K562 (cell line): ENCODE measurements around the gene KCNF1. TPM values are rescaled to one million over a fixed set of nuclear protein-coding genes. Genes with fewer than 3 reads are reported as not detected.

ENCODE experiments used
- ATAC-seq: fragments of 200-7000 bp; cut with Tn5 transposase; 3 replicates; pipeline ENCODE4 v1.9.1; 2020; ENCODE audit warnings: moderate library complexity
- BruUV-seq: library from RNA; stranded (reverse); fragments of 400-500 nt; replicated peaks from 2 replicates; lab custom pipeline; 2021; lab: Mats Ljungman, UMichigan
- CTCF ChIA-PET: fragments of 300-600 bp; formaldehyde crosslinking; extraction: SDS; loops from one replicate; lab custom pipeline; 2021; ENCODE audit warnings: low intra/inter-chr PET ratio; lab: Yijun Ruan, JAX
- POLR2A ChIA-PET: fragments of 300-600, 350-650 bp; sonication (Branson Sonifier 250); formaldehyde crosslinking; extraction: SDS; loops from one replicate; lab custom pipeline; 2021; ENCODE audit warnings: antibody characterized with exemption, inconsistent platforms; lab: Yijun Ruan, JAX
- DNase-seq, 4 experiments: peaks; one replicate each; pipeline versions ENCODE4 v3.0.0 to v3.0.0-alpha.2; 2011 to 2018; ENCODE audit warnings: low spot score in 3 of 4, mixed read lengths in 3 of 4; ENCODE audit errors: extremely low read depth in 1 of 4
- FAIRE-seq: peaks from 2 replicates; lab custom pipeline; 2011; peaks lifted over from hg19 to GRCh38; lab: Jason Lieb, UNC
- H2AFZ ChIP-seq: 2 replicates; pipeline ENCODE4 v1.6.0; 2011; ENCODE audit warnings: low read depth, low read length, control low read depth, inconsistent platforms
- H3K27ac ChIP-seq: fragments of 200-600 bp; 3 replicates; pipeline ENCODE4 v1.8.0; 2011; ENCODE audit warnings: low read depth, mild to moderate bottlenecking, control low read depth, inconsistent platforms, low read length, moderate library complexity, mixed read lengths; ENCODE audit errors: extremely low read depth
- H3K27me3 ChIP-seq, 2 experiments: fragments of 300-600 bp in 1 of 2; 2 replicates in 1 of 2; 3 replicates in 1 of 2; pipeline versions ENCODE4 v1.6.0 to v1.8.0; 2011; ENCODE audit warnings: inconsistent platforms in 2 of 2, low read length in 2 of 2, mild to moderate bottlenecking in 1 of 2, mixed read lengths in 1 of 2, moderate library complexity in 1 of 2; ENCODE audit not compliant: control insufficient read depth in 2 of 2, insufficient read depth in 2 of 2
- H3K36me3 ChIP-seq: fragments of 300-600 bp; 3 replicates; pipeline ENCODE4 v1.8.0; 2011; ENCODE audit warnings: mild to moderate bottlenecking, low read length, inconsistent platforms; ENCODE audit not compliant: control insufficient read depth, insufficient read depth
- H3K4me1 ChIP-seq, 2 experiments: fragments of 200-600 bp in 1 of 2; replicated peaks in 1 of 2; 2 replicates in 1 of 2; 3 replicates in 1 of 2; pipeline versions ENCODE4 v1.5.1 to v1.8.0; 2011; ENCODE audit warnings: inconsistent platforms in 2 of 2, low read length in 2 of 2, mild to moderate bottlenecking in 1 of 2, mixed read lengths in 1 of 2, moderate library complexity in 1 of 2; ENCODE audit not compliant: control insufficient read depth in 2 of 2, insufficient read depth in 2 of 2
- H3K4me2 ChIP-seq: 2 replicates; pipeline ENCODE4 v1.6.1; 2011; ENCODE audit warnings: low read length, control low read depth, inconsistent platforms, mixed read lengths; ENCODE audit not compliant: insufficient read depth
- H3K4me3 ChIP-seq: fragments of 200-600 bp; sonication (generic), shearing (Covaris generic); 2 replicates; pipeline ENCODE4 v1.5.1; 2016; ENCODE audit warnings: control low read depth, inconsistent platforms
- H3K79me2 ChIP-seq: fragments of 200-600 bp; 3 replicates; pipeline ENCODE4 v1.8.0; 2011; ENCODE audit warnings: low read length, inconsistent platforms; ENCODE audit not compliant: control insufficient read depth, insufficient read depth
- H3K9ac ChIP-seq, 2 experiments: 2 replicates each; pipeline versions ENCODE4 v1.6.0 to v1.6.1; 2011; ENCODE audit warnings: low read depth in 2 of 2, low read length in 2 of 2, control low read depth in 1 of 2, inconsistent platforms in 1 of 2, mild to moderate bottlenecking in 1 of 2, mixed read lengths in 1 of 2; ENCODE audit not compliant: insufficient read depth in 1 of 2
- H3K9me1 ChIP-seq: one replicate; pipeline ENCODE4 v1.6.0; 2011; ENCODE audit warnings: inconsistent platforms, mild to moderate bottlenecking, low read length, moderate library complexity; ENCODE audit not compliant: control insufficient read depth, insufficient read depth
- H3K9me3 ChIP-seq: replicated peaks from 2 replicates; pipeline ENCODE4 v1.5.1; 2011; ENCODE audit warnings: low read depth, low read length, inconsistent platforms; ENCODE audit not compliant: control insufficient read depth, insufficient read depth
- H4K20me1 ChIP-seq: replicated peaks from 2 replicates; pipeline ENCODE4 v1.6.1; 2011; ENCODE audit warnings: low read length, inconsistent platforms, mixed read lengths; ENCODE audit not compliant: control insufficient read depth, insufficient read depth
- HDAC6 ChIP-seq: IDR thresholded peaks from 2 replicates; pipeline ENCODE4 v1.6.1; 2012; ENCODE audit warnings: low read depth, mild to moderate bottlenecking, control low read depth, inconsistent platforms, low read length, moderate library complexity
- MEF2A ChIP-seq: IDR thresholded peaks from 2 replicates; pipeline ENCODE4 v1.6.1; 2011; ENCODE audit warnings: low read depth, mild to moderate bottlenecking, low read length, moderate library complexity; ENCODE audit not compliant: control insufficient read depth
- PML ChIP-seq: IDR thresholded peaks from 2 replicates; pipeline ENCODE4 v1.6.1; 2012; ENCODE audit warnings: low read length, inconsistent platforms
- RAD51 ChIP-seq: fragments of 450-650 bp; IDR thresholded peaks from 2 replicates; pipeline ENCODE4 v1.7.1; 2016; ENCODE audit warnings: low read depth, mild to moderate bottlenecking, borderline replicate concordance
- RFX5 ChIP-seq: IDR thresholded peaks from 2 replicates; pipeline ENCODE4 v1.6.1; 2011; ENCODE audit warnings: low read depth, mild to moderate bottlenecking, improper control_type of control experiment, low read length
- TAF1 ChIP-seq: IDR thresholded peaks from 2 replicates; pipeline ENCODE4 v1.6.1; 2011; ENCODE audit warnings: mild to moderate bottlenecking, low read length, moderate library complexity; ENCODE audit not compliant: insufficient read depth, control insufficient read depth, severe bottlenecking; ENCODE audit errors: extremely low read depth
- ZNF197 ChIP-seq: fragments of 200-800 bp; sonication (Bioruptor generic); IDR thresholded peaks from 2 replicates; pipeline ENCODE4 v1.6.1; 2016; ENCODE audit warnings: low read depth, missing genetic modification characterization, missing compliant biosample characterization
- WGBS: fragments of 100-300 bp; shearing (Covaris generic); methylation state at CpG from one replicate; pipeline ENCODE4 v1.1.6; 2016; ENCODE audit warnings: low coverage, mixed read lengths; ENCODE audit not compliant: insufficient coverage; ENCODE audit errors: missing lambda C conversion rate; 5-methylcytosine and 5-hydroxymethylcytosine counted together
- in situ Hi-C: fragments of 300-500 bp; cut with MboI; formaldehyde crosslinking; loops from 4 replicates; pipeline ENCODE4 v1.15.0; 2018; ENCODE audit warnings: inconsistent platforms, mixed read lengths
- intact Hi-C: fragments of 100-400 bp; cut with micrococcal nuclease; formaldehyde crosslinking; loops from 2 replicates; pipeline ENCODE4 v1.14.2; 2022
- polyA plus RNA-seq, 8 experiments: library from polyadenylated mRNA; depleted of rRNA in 4 of 8; stranded (reverse) in 5 of 8; unstranded in 3 of 8; fragments of >200 nt; fragmentation: Nextera tagmentation in 2 of 8; fragmentation: Illumina TruSeq in 1 of 8; extraction: Ambion mirVana in 2 of 8; extraction: Trizol in 1 of 8; gene quantifications; 2 replicates each; pipeline versions ENCODE4 v1.2.1 to v1.2.3, GENCODE V29; 2011 to 2014; ENCODE audit warnings: inconsistent platforms in 1 of 8, missing spikeins in 1 of 8
- total RNA-seq, 7 experiments: library from RNA; depleted of rRNA in 6 of 7; stranded (reverse); fragments of >200 nt in 6 of 7; fragmentation: Illumina TruSeq in 2 of 7; extraction: Trizol in 2 of 7; gene quantifications; 2 replicates each; pipeline versions ENCODE4 v1.2.1 to v1.2.3, GENCODE V29; 2011 to 2021; ENCODE audit warnings: low replicate concordance in 1 of 7
- TF ChIP-seq, protein P1 (sequence below): fragments of 450-650 bp; conservative IDR thresholded peaks from 2 replicates; pipeline ENCODE4 v1.6.1; 2016; ENCODE audit warnings: missing genetic modification characterization, low read depth, mild to moderate bottlenecking, control low read depth, missing compliant biosample characterization
- TF ChIP-seq, protein P2 (sequence below): fragments of 250-450 bp; sonication (Bioruptor Pico); IDR thresholded peaks from 2 replicates; pipeline ENCODE4 v1.8.0; 2021; ENCODE audit warnings: moderate library complexity, mild to moderate bottlenecking, inconsistent platforms
- TF ChIP-seq, protein P3 (sequence below): IDR thresholded peaks from 2 replicates; pipeline ENCODE4 v1.6.1; 2011; ENCODE audit not compliant: insufficient read length; ENCODE audit errors: extremely low read depth

KCNF1 gene
- total and polyA plus RNA-seq, 9 of the 15 experiments (the other 6 are each of a cell fraction or from before 2014, with no cell fraction given) = not detected

DNA sequence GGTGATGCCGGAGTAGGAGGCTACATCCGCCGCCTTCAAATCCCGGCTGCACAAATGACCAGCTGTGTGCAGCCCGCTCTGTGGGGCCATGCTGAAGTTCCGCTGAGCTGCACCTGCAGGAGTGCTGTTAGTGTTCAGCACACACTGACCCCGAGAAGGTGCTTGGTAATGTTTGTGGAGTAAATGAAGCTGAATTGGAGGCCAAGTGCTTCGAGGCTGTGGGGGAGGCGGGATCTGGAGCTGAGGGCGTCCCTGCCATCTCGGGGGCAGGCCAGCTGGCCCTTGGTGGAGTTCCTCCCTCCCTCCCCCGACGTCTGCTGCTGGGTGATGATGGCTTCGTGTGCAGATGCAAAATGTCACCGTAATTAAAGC is 23.2 kb downstream of the KCNF1 start (continued):
- TF ChIP-seq MEF2A = no peak
- TF ChIP-seq, protein P1, sequence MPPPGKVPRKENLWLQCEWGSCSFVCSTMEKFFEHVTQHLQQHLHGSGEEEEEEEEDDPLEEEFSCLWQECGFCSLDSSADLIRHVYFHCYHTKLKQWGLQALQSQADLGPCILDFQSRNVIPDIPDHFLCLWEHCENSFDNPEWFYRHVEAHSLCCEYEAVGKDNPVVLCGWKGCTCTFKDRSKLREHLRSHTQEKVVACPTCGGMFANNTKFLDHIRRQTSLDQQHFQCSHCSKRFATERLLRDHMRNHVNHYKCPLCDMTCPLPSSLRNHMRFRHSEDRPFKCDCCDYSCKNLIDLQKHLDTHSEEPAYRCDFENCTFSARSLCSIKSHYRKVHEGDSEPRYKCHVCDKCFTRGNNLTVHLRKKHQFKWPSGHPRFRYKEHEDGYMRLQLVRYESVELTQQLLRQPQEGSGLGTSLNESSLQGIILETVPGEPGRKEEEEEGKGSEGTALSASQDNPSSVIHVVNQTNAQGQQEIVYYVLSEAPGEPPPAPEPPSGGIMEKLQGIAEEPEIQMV = no peak

DNA sequence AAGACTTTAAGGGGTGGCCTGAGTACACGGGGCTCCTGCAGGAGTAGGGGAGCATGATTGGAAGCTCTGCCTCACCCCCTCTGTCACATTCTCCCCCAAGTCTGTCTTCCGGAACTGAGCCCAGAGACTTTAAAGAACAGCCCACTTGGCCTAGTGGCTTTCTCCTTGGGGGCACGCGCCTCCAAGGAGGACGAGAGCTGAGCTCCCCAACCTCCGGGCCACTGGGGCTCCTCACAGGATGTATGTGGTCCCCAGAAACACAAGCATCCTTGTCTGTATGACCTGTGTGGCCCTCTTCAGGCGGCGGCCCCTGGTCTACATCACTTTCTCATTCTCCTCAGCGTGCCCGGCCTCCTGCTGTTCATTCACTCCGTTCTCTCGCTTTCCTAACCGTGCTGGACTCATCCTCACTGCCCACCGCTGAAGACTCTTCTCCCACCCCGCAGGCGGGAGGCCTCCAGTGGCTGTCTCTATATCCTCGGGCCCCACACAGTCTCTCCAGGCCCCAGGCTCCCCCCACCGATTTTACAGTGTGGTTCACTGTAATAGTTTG is 23.7 kb downstream of the KCNF1 start:
- DNase-seq = no peak
- intact Hi-C loops = no loop called here
- no peak for ATAC-seq
- Histone ChIP-seq H3K4me1 (no peaks in the 10 kb centered on the region; a peak in 2 of 5 replicates), H4K20me1 (no peaks in the 10 kb centered on the region), H3K9me1 (no peaks in the 10 kb centered on the region), H2AFZ (no peak overlapping the region), H3K27me3 (peaks cover 31 to 58% of the 10 kb centered on the region in 2 experiments; a peak in 4 of 5 replicates), H3K9me3 (no peaks in the 10 kb centered on the region; the same call in 1 of the 2 replicates), H3K27ac (no peak overlapping the region), H3K36me3 (no peaks in the 10 kb centered on the region), H3K9ac (no peak overlapping the region), H3K4me3 (no peak overlapping the region), H3K4me2 (no peak overlapping the region), H3K79me2 (no peaks in the 10 kb centered on the region)
- TF ChIP-seq, protein P2, sequence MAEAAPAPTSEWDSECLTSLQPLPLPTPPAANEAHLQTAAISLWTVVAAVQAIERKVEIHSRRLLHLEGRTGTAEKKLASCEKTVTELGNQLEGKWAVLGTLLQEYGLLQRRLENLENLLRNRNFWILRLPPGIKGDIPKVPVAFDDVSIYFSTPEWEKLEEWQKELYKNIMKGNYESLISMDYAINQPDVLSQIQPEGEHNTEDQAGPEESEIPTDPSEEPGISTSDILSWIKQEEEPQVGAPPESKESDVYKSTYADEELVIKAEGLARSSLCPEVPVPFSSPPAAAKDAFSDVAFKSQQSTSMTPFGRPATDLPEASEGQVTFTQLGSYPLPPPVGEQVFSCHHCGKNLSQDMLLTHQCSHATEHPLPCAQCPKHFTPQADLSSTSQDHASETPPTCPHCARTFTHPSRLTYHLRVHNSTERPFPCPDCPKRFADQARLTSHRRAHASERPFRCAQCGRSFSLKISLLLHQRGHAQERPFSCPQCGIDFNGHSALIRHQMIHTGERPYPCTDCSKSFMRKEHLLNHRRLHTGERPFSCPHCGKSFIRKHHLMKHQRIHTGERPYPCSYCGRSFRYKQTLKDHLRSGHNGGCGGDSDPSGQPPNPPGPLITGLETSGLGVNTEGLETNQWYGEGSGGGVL (CRISPR knock-in tag) = no peak
- no peak for TF ChIP-seq RFX5
- TF ChIP-seq, protein P3, sequence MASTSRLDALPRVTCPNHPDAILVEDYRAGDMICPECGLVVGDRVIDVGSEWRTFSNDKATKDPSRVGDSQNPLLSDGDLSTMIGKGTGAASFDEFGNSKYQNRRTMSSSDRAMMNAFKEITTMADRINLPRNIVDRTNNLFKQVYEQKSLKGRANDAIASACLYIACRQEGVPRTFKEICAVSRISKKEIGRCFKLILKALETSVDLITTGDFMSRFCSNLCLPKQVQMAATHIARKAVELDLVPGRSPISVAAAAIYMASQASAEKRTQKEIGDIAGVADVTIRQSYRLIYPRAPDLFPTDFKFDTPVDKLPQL = no peak
- no peak for TF ChIP-seq PML
- TF ChIP-seq TAF1 = no peak
- no peak for TF ChIP-seq RAD51
- TF ChIP-seq HDAC6 = no peak
- TF ChIP-seq ZNF197 (CRISPR knock-in tag) = no peak
- FAIRE-seq = no peak
- under 1% methylated on average over 17 of the region's 18 CpGs for WGBS
- ChIA-PET CTCF (no interaction called here), POLR2A (no interaction called here)
- no TSS peak for BruUV-seq
- in situ Hi-C loops = no loop called here
